HepG2 (cell line): Measurements from ENCODE around the gene SENP7. TPM values are rescaled to one million over a fixed set of nuclear protein-coding genes. Genes with fewer than 3 reads are reported as not detected.

Experiments
- BRCA1 ChIP-seq: sonication (generic); formaldehyde crosslinking; IDR thresholded peaks from 2 replicates; pipeline ENCODE4 v1.4.0; 2020; ENCODE audit warnings: missing genetic modification reagents
- CCAR2 ChIP-seq: fragments of 200-400 bp; formaldehyde crosslinking; optimal IDR thresholded peaks from 2 replicates; pipeline ENCODE3; 2018; ENCODE audit warnings: low read depth, mild to moderate bottlenecking, low read length, moderate library complexity
- FOXJ3 ChIP-seq: sonication (generic); formaldehyde crosslinking; IDR thresholded peaks from 2 replicates; pipeline ENCODE4 v1.4.0; 2020; ENCODE audit warnings: missing genetic modification reagents, mild to moderate bottlenecking, borderline replicate concordance
- HOXA7 ChIP-seq: sonication (generic); formaldehyde crosslinking; IDR thresholded peaks from 2 replicates; pipeline ENCODE4 v1.8.1; 2022; ENCODE audit warnings: mild to moderate bottlenecking, missing genetic modification reagents, moderate library complexity
- MBD4 ChIP-seq: IDR thresholded peaks from 2 replicates; pipeline ENCODE4 v1.6.1; 2012; ENCODE audit warnings: low read length, inconsistent platforms, borderline replicate concordance
- MIER3 ChIP-seq: IDR thresholded peaks from 2 replicates; pipeline ENCODE4 v1.6.1; 2016; ENCODE audit warnings: missing compliant biosample characterization, borderline replicate concordance
- PATZ1 ChIP-seq: sonication (generic); formaldehyde crosslinking; IDR thresholded peaks from 2 replicates; pipeline ENCODE4 v1.4.0; 2020; ENCODE audit warnings: missing genetic modification reagents
- POLR2AphosphoS5 ChIP-seq: IDR thresholded peaks from 2 replicates; pipeline ENCODE4 v1.6.1; 2012; ENCODE audit warnings: low read depth, low read length
- REPIN1 ChIP-seq: sonication (generic); formaldehyde crosslinking; IDR thresholded peaks from 2 replicates; pipeline ENCODE4 v1.8.0; 2022; ENCODE audit warnings: missing genetic modification reagents, low read depth, mild to moderate bottlenecking, borderline replicate concordance
- SALL2 ChIP-seq: sonication (generic); formaldehyde crosslinking; IDR thresholded peaks from 2 replicates; pipeline ENCODE4 v1.8.1; 2023; ENCODE audit warnings: mild to moderate bottlenecking, missing genetic modification reagents, inconsistent platforms
- SNRNP70 ChIP-seq: fragments of 200-400 bp; formaldehyde crosslinking; IDR thresholded peaks from 2 replicates; pipeline ENCODE4 v1.6.1; 2017; ENCODE audit warnings: mild to moderate bottlenecking, low read depth, low read length, moderate library complexity
- TEAD2 ChIP-seq: sonication (generic); formaldehyde crosslinking; IDR thresholded peaks from 2 replicates; pipeline ENCODE4 v1.9.0; 2021; ENCODE audit warnings: missing genetic modification reagents
- ZBED4 ChIP-seq: sonication (generic); formaldehyde crosslinking; IDR thresholded peaks from 2 replicates; pipeline ENCODE4 v1.4.0; 2020; ENCODE audit warnings: missing genetic modification reagents, borderline replicate concordance
- ZFY ChIP-seq: sonication (generic); formaldehyde crosslinking; IDR thresholded peaks from 2 replicates; pipeline ENCODE4 v1.4.0; 2020; ENCODE audit warnings: missing genetic modification reagents
- ZNF224 ChIP-seq: sonication (generic); formaldehyde crosslinking; IDR thresholded peaks from 2 replicates; pipeline ENCODE4 v1.5.0; 2020; ENCODE audit warnings: mild to moderate bottlenecking, missing genetic modification reagents
- ZNF253 ChIP-seq: sonication (generic); formaldehyde crosslinking; IDR thresholded peaks from 2 replicates; pipeline ENCODE4 v1.8.0; 2022; ENCODE audit warnings: mild to moderate bottlenecking, missing genetic modification reagents, borderline replicate concordance
- ZNF460 ChIP-seq: sonication (generic); formaldehyde crosslinking; IDR thresholded peaks from 2 replicates; pipeline ENCODE4 v1.5.1; 2020; ENCODE audit warnings: missing genetic modification reagents, mild to moderate bottlenecking, borderline replicate concordance
- ZNF570 ChIP-seq: sonication (generic); formaldehyde crosslinking; IDR thresholded peaks from 2 replicates; pipeline ENCODE4 v1.4.0; 2020; ENCODE audit warnings: mild to moderate bottlenecking, missing genetic modification reagents, borderline replicate concordance
- ZNF704 ChIP-seq: sonication (generic); formaldehyde crosslinking; IDR thresholded peaks from 2 replicates; pipeline ENCODE4 v1.8.1; 2023; ENCODE audit warnings: mild to moderate bottlenecking, inconsistent platforms, moderate library complexity, missing genetic modification reagents, borderline replicate concordance
- ZNF768 ChIP-seq: sonication (generic); formaldehyde crosslinking; IDR thresholded peaks from 2 replicates; pipeline ENCODE4 v1.4.0; 2020; ENCODE audit warnings: missing genetic modification reagents
- ZNF773 ChIP-seq: sonication (generic); formaldehyde crosslinking; IDR thresholded peaks from 2 replicates; pipeline ENCODE4 v1.4.0; 2020; ENCODE audit warnings: missing genetic modification reagents, borderline replicate concordance
- ZNF792 ChIP-seq: IDR thresholded peaks from 2 replicates; pipeline ENCODE4 v1.6.1; 2016
- ZNF839 ChIP-seq: sonication (generic); formaldehyde crosslinking; IDR thresholded peaks from 2 replicates; pipeline ENCODE4 v1.4.0; 2020; ENCODE audit warnings: missing genetic modification reagents, mild to moderate bottlenecking, borderline replicate concordance
- ZSCAN25 ChIP-seq: sonication (generic); formaldehyde crosslinking; IDR thresholded peaks from 2 replicates; pipeline ENCODE4 v1.8.0; 2022; ENCODE audit warnings: mild to moderate bottlenecking, missing genetic modification reagents
- polyA plus RNA-seq, 8 experiments: library from polyadenylated mRNA; depleted of rRNA in 3 of 8; stranded (reverse) in 7 of 8; unstranded in 1 of 8; fragments of >200 nt; fragmentation: Illumina TruSeq in 4 of 8; extraction: Trizol in 4 of 8; gene quantifications; 2 replicates each; pipeline versions ENCODE4 v1.2.1 to v1.2.3, GENCODE V29; 2011 to 2016; ENCODE audit warnings: low read depth in 4 of 8, missing spikeins in 1 of 8, mixed read lengths in 1 of 8; ENCODE audit not compliant: insufficient read depth in 1 of 8
- total RNA-seq, 5 experiments: library from RNA; depleted of rRNA; stranded (reverse); fragments of >200 nt; fragmentation: Illumina TruSeq; extraction: Trizol; gene quantifications; 2 replicates each; pipeline ENCODE4 v1.2.3, GENCODE V29; 2016; ENCODE audit warnings: low read depth in 1 of 5

SENP7 gene
- total and polyA plus RNA-seq, 2 of the 13 experiments (the other 11 are each of a cell fraction or from before 2014, with no cell fraction given): 9.1 to 10.3 TPM

GRCh38 chr3:101561630-101562328 is 48.8 kb upstream of the SENP7 start, which contains the start of gene TRMT10C (continued):
- TF ChIP-seq ZNF773 (CRISPR knock-in tag): peak; percentile 32; the same call in 1 of the 2 replicates
- TF ChIP-seq SALL2: 0 out of 2 replicates have a peak, but pooled peaks have one; percentile 60
- no peak for TF ChIP-seq CCAR2
- peak; percentile 53; the same call in 1 of the 2 replicates for TF ChIP-seq ZSCAN25 (CRISPR knock-in tag)
- TF ChIP-seq BRCA1 (CRISPR knock-in tag): peak; percentile 74; the same call in 1 of the 2 replicates
- TF ChIP-seq HOXA7: no peak
- peak; percentile 89 for TF ChIP-seq ZNF224 (CRISPR knock-in tag)
- TF ChIP-seq TEAD2 (CRISPR knock-in tag): no peak
- peak; percentile 39; the same call in 1 of the 2 replicates for TF ChIP-seq MIER3
- TF ChIP-seq POLR2AphosphoS5: peak; percentile 97
- TF ChIP-seq SNRNP70: no peak
- no peak for TF ChIP-seq ZBED4
- peak; percentile 84 for TF ChIP-seq ZFY (CRISPR knock-in tag)
- TF ChIP-seq MBD4: no peak
- TF ChIP-seq ZNF792: peak; percentile 67; the same call in 1 of the 2 replicates
- TF ChIP-seq ZNF253 (CRISPR knock-in tag): no peak
- 0 out of 2 replicates have a peak, but pooled peaks have one; percentile 72 for TF ChIP-seq FOXJ3 (CRISPR knock-in tag)
- 0 out of 2 replicates have a peak, but pooled peaks have one; percentile 23 for TF ChIP-seq ZNF839 (CRISPR knock-in tag)
- 0 out of 2 replicates have a peak, but pooled peaks have one; percentile 14 for TF ChIP-seq PATZ1 (CRISPR knock-in tag)
- no peak for TF ChIP-seq ZNF570
- no peak for TF ChIP-seq ZNF704
- no peak; the same call in 1 of the 2 replicates for TF ChIP-seq ZNF460 (CRISPR knock-in tag)
- TF ChIP-seq REPIN1 (CRISPR knock-in tag): peak; percentile 88; the same call in 1 of the 2 replicates
- TF ChIP-seq ZNF768 (CRISPR knock-in tag): no peak
